HG03060 (cell line): ENCODE data around the gene SSTR5.
"Not testable (repeated sequence)": the region's sequence is repeated elsewhere in the genome, so short reads cannot be mapped to it uniquely, and the experiment has no call there.

Experiments
- ATAC-seq: cut with Tn5 transposase; IDR thresholded peaks from one replicate; pipeline ENCODE4 v1.9.1; 2021; ENCODE audit warnings: low read depth, moderate number of reproducible peaks; ENCODE audit not compliant: unreplicated experiment

The SSTR5 gene

DNA sequence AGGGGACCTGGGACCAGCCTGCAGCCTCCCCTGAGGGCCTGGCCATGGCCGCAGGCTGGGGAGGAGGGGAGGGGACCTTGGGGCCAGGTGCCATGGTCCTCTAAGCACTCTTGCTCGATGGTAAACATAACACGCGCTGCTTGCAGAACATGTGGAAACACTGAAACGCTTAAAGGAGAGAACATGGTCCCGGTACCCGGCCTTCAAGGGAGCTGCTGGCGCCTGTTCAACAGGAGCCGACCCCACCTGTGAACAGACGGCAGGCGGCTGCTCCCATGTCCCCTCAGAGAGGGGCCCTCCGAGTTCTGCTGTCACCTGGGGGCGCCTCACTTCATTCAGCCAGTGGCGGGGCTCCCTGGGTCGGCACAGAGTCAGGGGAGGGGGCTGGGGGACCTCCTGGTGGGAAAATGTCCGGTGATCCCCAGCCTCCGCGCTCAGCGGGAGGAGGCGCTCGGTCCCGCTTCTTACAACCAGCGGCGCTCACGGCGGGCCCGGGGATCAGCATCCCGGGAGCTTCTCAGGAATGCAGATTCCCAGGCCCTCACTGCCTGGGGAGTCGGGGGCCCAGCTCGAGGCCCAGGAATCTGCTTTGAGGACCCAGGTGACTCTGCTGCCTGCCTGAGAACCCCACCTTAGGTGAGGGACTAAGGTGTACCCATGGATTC, 854 bp upstream of the SSTR5 start:
- ATAC-seq = no peak

DNA sequence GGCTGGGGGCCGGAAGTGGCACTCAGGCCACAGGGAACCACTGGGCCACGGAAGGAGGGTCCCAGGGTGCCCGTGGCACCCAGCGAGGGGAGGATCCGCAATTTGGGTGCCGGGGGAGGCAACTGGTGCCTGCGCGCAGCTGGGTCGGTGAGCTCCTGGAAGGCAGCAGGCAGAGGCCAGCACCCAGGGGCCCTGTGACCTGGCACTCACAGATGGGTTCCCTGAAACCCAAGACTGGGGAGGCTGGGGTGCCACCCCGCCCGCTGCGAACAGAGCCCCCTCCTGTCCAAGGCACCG, 663 bp downstream of the SSTR5 start:
- no peak for ATAC-seq

DNA sequence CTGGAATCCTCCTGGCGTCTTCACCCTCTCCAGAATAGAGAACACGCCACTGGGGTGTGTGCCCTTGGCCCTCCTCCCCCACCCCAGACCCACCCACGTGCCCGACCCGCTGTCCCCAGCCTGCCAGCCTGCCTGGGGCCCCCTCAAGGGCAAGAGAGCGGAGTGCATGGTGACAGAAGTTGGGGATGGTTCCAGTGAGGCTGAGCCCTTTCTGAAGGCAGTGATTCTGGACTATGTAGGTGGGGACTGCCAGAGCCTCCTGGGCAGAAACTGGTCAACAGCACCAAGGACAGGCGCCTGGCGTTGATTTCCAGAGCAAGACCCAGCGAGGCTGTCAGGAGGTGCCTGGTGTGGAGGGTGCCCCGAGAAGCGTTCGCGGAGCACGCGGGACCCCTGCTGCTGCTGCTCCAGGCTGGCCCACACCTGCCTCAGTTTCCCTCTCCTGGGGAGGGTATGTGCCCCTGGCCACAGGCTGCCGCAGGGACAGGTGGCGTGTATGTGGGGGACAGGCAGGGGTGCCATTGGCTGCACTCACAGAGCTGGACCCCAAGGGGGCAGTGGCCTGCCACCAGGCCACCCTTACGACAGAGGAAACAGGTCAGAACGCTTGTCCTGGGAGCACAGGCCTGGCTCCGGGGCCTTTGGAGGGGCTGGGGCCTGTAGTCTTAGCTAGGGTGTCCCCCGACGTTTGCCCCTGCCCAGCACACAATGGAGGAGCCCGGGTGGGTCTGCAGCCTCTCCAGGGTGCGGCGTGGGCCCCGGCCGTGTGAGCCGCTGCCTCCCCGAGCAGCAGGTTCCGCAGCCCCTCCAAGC, 1.2 kb downstream of the SSTR5 start:
- no peak for ATAC-seq

DNA sequence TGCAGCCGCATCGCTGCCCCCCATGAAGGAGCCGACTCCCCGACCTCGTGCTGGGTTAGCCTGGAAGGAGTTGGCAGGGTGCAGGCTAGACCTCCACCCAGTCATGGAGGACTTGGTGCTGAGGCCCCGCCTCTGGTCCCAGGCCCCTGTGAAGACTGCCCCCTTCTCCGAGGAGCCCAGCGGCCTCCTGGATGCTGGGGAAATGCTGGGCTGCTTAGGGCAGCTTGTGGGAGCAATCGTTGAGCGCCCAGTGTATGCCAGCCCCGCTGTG, 1.8 kb downstream of the SSTR5 start:
- ATAC-seq = no peak

DNA sequence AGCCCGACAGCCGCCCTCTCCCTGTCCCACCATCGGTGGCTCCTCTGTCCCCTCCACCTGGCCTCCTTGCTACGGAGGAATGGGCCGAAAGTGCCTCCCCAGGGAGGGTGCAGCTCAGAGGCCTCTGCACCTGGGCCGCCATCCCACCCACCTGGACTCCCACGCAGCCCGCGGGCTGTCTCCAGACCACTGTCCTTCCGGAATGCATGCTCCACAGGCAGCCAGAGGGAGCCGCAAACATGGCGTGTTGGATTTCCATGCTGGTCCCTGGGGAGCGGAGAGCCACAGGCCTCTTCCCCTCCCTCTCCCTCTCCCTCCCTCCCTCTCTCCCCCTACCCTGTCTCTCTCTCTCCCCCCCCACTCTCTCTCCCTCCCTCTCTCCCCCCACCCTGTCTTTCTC, 3.0 kb downstream of the SSTR5 start:
- ATAC-seq = no peak

DNA sequence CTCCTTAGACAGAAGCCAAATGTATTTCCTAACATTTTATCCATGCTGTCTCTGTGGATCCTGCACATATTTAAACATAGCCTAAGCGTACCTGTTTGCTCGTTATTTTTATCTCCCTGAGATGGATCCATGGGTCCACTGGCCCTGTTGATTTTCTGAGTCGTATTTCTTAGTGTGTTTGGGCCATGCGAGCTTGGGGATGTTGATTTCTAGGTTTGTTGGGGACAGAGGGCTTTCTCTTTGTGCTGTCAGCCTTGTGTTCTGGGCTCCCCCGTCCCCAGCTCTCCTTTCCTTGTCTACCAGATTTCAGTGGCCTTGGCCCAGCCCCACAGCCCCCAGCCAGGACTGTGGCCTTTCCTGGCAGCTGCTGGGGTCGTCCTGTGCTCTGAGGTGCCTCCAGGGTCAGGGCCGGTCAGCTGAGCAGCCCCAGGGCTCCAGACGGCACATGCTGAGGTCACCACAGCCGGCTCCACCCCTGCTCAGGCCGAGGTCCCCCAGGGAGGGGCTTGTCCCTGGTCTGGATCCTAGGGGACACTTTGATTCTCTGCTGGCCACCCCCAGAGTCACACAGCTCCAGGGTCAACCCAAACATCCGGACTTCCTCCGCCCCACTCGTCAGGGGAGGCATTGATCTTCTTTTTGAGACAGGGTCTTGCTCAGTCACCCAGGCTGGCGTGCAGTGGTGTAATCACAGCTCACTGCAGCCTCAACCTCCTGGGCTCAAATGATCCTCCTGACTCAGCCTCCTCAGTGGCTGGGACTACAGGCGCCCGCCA, 4.4 kb downstream of the SSTR5 start:
- no peak for ATAC-seq

DNA sequence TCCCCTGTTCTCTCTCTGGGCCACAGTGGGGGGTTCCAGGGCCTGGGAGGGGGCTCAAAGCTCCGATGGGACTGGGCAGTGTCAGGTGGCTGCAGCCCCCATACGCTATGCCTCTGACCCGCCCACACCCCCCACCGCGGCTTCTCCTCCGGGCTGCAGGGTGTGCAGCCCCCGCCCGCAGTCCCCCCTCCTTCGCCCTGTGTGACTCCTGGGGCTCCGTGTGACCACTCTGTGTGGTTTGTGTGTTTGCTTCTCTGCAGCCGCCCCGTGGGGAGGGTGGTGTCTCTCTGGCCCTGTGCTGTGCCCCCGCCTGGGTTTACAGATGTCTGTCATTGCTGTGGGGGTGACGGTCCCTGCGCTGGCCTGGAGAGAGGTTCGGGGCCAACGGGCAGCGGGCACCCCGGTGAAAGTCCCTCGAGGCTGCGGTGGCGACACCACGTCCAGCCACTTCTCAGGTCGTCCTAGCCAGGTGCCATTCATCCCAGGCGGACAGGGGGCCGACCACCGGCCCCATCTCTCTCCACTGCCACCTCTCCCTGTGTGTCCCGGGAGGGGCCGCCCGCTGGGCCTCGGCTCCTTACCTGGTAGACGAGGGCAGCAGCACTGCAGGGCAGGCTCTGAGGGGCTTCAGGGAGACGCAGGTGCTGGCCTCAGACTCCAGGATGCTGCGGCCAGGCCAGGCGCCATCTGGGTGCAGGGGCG, 5.5 kb downstream of the SSTR5 start:
- ATAC-seq = no peak

DNA sequence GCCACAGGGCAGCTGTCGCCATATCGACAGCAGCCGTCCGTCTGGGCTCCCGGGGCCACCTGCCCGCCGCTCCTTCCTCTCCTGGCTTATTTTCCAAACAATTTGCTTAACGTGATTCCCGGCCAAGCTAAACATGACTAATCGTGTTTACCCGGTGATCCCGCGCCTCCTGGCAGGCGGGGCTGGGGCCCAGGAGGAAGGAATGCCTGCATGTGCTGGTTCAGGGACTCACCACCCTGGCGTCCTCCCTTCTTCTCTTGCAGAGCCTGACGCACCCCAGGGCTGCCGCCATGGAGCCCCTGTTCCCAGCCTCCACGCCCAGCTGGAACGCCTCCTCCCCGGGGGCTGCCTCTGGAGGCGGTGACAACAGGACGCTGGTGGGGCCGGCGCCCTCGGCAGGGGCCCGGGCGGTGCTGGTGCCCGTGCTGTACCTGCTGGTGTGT, 6.1 kb downstream of the SSTR5 start:
- no peak for ATAC-seq

DNA sequence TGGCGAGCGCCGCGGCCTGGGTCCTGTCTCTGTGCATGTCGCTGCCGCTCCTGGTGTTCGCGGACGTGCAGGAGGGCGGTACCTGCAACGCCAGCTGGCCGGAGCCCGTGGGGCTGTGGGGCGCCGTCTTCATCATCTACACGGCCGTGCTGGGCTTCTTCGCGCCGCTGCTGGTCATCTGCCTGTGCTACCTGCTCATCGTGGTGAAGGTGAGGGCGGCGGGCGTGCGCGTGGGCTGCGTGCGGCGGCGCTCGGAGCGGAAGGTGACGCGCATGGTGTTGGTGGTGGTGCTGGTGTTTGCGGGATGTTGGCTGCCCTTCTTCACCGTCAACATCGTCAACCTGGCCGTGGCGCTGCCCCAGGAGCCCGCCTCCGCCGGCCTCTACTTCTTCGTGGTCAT, 6.8 kb downstream of the SSTR5 start:
- no peak for ATAC-seq

DNA sequence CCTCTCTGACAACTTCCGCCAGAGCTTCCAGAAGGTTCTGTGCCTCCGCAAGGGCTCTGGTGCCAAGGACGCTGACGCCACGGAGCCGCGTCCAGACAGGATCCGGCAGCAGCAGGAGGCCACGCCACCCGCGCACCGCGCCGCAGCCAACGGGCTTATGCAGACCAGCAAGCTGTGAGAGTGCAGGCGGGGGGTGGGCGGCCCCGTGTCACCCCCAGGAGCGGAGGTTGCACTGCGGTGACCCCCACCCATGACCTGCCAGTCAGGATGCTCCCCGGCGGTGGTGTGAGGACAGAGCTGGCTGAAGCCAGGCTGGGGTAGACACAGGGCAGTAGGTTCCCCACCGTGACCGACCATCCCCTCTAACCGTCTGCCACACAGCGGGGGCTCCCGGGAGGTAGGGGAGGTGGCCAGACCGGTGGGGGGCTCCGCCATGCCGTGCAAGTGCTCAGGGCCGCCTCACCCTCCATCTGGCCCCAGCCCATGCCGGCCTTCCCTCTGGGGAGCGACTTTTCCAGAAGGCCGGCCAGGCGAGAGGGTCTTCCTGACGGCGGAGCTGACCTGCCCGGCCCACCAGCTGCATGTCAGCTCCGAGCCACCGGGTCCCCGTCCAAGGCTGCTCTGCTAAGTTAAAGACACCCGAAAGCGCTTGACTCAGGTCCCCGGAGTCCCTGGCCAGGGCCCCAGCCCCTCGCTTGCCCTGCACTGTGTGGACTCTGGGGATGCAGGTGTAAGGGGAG, 7.4 kb downstream of the SSTR5 start:
- ATAC-seq = no peak

DNA sequence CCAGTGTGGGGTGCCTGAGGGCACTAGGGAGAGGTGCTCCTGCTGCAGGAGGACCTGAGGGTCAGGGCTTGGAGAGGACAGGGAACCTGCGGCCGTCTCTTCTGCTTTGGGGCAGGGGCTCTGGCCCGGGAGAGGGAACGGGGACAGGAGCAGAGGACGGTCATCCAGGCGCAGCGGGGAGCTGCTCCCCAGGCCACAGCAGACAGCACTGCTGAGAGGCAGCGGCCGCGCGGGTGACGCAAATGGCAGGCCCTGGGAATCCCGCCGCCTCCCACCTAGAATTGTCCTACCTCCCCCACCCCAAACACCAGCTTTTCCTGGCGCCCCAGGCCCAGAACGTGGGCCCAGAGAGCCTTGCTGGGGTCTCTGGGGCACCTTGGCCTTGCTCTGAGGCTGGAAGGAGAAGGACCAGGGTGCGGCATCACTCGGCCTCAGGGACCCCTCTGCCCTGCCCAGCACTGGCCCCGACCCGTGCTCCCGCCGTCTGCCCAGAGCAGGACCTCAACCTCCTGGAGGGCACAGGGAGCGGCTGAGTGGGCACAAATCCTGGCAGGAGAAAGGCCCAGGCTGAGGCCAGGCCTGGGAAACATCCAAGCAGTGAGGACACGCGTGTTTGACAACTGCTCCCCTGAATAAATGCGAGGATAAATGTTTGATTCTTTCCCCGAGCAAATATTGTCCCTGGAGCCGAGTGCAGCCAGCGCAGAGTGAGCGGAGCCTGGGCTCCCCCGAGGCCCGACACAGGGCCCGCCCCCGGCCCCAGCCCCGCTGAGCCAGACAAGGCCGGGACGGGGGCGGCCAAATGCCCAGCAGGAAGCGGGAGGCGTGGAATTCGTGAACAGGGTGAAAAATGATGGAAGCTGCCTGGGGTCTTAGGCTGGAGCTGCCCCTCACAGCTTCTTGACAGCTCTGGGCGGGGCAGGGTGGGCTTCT, 8.5 kb downstream of the SSTR5 start:
- ATAC-seq = no peak

DNA sequence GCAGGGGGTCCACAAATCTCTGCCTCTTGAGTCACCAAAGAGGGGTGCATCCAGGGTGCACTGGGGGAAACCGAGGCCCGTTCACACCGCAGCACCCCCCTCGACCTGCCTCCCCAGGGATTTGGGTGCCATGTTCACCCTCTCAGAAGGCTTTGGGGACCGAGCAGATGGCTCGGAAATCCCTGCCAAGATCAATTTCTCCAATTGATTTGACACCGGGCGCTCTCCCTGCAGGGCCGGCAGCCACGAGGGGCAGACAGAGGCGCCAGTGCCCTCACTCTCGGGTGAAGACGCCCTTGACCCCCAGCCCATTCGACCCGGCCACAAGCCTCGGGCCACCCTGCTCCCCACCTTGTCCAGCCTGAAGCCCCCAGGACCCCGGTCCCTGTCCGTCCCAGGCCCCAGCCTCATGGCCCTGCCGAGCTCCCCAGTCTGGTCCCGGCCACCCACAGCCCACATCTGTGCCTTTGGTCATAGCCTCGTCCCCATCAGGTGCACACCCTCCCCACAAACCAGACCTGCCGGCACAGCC, 9.3 kb downstream of the SSTR5 start:
- no peak for ATAC-seq

DNA sequence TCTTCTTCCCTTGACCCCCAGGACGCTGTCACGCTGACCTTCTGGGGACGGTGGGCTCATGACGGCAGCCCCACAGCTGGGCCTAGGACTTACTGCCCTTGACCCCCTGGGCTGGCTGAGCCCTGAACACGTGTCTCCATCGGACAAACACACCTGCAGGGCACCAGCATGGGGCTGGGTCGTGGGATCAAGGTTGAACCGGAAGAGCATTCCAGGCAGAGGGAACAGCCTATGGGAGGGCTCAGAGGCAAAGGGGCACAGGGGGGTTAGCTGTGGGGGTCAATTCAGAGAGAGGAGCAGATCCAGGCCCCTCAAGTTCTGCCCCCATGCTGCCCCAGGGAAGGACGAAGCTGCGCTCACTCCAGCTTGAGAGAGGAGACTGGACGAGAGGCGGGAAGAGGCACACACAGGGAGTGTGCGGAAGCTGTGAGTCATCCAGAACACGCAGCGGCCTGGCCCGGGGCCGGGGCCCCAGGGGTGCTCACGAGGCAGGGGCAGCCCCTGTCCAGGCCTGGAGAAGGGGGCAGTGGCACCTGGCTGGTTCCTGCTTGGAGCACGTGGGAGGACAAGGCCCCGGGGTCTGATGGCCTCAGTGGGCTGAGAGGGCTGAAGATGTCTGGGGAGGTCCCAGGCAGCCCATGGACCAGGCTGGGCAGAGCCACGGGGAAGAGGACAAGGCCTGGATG, 9.9 kb downstream of the SSTR5 start:
- no peak for ATAC-seq

DNA sequence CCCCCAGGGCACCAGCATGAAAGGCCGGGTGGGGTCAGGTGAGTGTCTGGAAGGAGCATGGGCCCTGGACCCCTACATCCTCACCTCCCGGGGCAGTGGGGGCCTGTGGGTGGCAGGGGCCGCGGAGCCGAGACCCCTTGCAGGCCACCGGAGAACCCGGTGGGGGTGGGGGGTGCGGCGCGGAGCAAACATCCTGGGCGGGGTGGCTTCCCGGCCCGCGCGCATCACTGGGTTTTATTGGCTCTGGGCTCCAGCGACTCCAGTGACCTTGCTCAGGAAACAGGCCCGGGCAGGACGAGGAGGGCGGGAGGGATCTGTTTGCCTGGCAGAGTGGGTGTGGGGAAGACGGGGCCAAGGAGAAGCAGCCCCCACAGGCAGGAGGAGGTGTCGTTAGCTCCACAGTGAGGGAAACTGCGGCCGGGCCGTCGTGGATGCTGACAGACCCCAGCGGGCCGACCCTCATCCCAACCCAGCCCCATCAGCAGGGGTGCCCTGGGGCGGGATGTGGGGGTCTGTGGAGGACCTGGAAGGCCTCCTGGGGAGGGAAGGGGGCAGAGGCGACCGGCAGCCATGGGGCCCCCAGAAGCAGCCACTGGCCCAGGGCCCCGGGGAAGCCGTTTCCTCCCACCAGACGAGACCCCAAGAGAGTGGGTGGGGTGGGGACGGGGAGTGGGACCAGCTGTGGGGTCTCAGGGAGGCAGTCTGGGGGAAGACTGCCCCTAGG, 10.6 kb downstream of the SSTR5 start:
- no peak for ATAC-seq

DNA sequence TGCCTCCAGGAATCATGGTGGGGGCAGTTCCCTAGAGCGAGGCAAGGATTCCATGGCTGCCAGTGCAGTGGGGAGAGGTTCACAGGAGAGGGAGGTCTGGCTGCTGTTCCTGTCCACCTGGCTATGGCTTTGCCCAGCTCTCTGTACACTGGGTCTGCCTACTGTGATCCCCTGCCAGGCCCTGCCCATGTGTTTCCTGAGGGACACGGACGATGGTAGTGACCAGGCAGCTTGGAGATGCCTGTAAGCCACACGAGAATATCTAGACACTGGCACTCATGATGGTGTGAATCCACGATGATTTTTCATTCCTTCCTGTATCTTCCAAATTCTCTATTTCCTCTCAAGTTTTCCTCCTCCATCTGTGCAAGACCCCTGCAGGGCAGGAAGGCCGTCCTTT, 12.4 kb downstream of the SSTR5 start:
- ATAC-seq = no peak

DNA sequence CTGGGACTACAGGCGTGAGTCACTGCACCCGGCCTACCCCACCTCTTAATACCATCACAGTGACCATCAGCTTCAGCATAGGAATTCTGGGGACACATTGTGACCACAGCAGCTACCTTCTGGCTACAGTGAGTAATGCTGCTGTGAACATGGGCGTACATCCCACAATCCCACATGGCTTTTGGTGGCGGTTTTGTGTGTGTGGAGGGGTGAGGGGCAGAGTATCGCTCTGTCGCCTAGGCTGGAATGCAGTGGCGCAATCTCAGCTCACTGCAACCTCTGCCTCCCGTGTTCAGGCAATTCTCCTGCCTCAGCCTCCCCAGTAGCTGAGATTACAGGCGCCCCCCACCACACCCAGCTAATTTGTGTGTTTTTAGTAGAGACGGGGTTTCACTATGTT, 13.9 kb downstream of the SSTR5 start:
- ATAC-seq = not testable (repeated sequence)

DNA sequence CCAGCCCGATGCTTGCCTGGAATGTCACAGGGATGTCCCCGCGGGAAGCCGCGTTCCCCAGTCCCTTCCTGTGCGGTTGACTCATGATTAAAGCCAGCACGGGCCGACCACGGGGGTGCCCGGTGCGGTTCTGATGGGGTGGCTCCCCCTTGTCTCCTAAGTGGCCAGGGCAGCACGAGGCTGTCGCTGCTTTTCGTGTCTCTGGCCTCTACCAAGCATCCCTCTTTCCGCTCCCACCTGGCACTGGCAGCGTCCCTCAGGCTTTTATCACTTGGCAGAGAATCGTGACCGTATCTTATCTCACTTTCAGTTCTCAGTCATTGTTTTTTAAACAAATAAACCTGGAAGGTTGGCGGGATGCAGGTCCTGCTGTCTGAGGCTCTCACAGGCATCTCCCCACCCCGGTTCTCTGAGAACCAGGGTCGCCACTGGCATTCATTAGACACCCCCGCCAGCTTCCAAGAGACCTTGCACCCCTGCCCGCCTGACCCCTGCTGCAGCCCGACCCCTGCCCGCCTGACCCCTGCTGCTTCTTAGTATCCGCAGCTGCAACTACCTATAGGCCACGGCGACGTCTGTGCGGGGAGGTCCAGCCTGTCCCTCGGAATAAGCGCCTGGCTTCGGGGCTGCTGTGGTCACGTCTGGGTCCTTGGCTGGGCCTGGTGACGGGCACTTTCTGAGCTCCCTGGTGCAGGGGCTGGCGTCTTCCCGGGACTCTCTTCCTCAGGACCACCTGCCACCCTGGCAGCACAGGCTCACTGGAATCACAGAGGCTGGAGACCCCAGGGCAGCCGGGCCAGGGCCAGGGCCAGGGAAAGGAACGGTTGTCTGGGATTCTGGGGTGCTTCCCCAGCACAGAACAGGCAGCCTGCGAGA, 16.0 kb downstream of the SSTR5 start:
- no peak for ATAC-seq
